ENCODE results near the gene ALG5. TPM values are rescaled to one million over a fixed set of nuclear protein-coding genes. Genes with fewer than 3 reads are reported as not detected.

Gene ALG5, protein sequence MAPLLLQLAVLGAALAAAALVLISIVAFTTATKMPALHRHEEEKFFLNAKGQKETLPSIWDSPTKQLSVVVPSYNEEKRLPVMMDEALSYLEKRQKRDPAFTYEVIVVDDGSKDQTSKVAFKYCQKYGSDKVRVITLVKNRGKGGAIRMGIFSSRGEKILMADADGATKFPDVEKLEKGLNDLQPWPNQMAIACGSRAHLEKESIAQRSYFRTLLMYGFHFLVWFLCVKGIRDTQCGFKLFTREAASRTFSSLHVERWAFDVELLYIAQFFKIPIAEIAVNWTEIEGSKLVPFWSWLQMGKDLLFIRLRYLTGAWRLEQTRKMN
- 10 to 100 TPM; 36.3 to 36.6 TPM for total RNA-seq

DNA sequence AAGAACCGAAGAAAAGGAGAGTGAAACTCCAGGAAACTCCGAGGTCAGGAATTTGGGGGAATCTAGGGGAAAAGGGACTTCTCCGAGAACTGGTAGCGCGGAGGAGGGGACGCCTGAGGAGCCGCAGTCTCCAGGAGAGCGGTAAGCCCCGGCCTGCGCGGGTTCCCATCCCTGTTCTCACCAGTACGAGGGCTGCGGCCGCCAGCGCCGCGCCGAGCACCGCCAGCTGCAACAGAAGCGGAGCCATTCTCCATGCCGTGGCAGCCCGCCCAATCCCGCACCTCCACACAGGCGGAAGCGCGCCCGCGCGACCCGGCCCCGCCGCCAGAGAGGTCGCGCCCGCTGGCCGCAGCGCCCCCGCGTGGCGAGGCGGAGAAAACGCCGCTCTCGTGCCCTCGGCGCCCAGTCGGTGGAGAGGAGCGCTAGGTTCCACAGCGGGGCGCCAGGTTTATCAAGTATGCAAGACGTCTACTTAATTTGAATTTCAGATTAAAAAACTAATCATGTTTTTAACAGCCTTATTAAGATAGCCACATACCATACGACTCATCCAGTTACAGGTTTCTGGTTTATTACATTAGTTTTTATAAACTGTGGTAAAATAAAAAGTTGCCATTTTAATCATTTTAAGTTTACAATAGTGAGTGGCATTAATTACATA is at the start of gene ALG5:
Gene ALG5, minus strand, starts transcription at position 287 of the 661 bp plus-strand sequence. Its CDS starts 40 bp downstream, at position 247.
- no peaks in the 10 kb centered on the region for H3K27me3 Mint-ChIP-seq
- POLR2A ChIA-PET, result interaction anchor here (0.6 to 4.9 kb wide), 18 partner anchors 9 to 1350 kb away, joined by 3 to 49 read pairs (median 8); partner anchors contain the start of genes RFXAP, SPART, SUPT20H and UFM1
- peaks cover 39% of the 10 kb centered on the region for H3K4me1 Mint-ChIP-seq
- CTCF ChIA-PET, result interaction anchor here (1.2 to 2.0 kb wide), 3 partner anchors 9 to 16 kb away, joined by 4 to 9 read pairs (median 7); no protein-coding TSS in a partner anchor
- peak; percentile 94 for DNase-seq
- H3K9me3 Mint-ChIP-seq, result no peaks in the 10 kb centered on the region
- peaks cover 37% of the 10 kb centered on the region for H3K36me3 Mint-ChIP-seq (ENCODE audit: low read depth)
- peak within 1 kb of the TSS; percentile 98 for H3K4me3 Mint-ChIP-seq
- peak within 1 kb of the TSS; percentile 100 for H3K27ac Mint-ChIP-seq

DNA sequence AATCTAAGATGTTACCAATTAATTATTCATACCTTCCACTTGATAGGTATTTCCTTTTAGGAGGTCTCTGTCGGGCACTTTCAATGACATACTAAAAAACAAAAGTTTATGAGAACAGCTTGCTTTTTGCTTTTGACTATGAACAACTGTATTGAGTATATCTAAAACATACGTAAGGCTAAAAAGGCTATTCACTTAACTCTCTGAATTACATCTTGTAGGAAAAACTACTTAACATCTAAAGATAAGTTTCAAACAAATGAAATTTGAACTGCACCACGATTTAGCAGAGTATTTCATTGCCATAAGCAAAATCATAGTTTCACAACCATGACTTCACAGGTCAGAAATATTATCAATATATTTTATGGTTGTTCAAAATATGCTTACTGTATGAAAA is 48.7 kb upstream of the ALG5 start:
- Mint-ChIP-seq H3K36me3 (ENCODE audit: low read depth) (peaks cover 39% of the 10 kb centered on the region), H3K4me3 (no peak overlapping the region), H3K27me3 (no peaks in the 10 kb centered on the region), H3K9me3 (no peaks in the 10 kb centered on the region), H3K4me1 (peaks cover 12% of the 10 kb centered on the region), H3K27ac (no peak overlapping the region)
- DNase-seq, result no peak
- POLR2A ChIA-PET, result interaction anchor here (1.2 to 1.7 kb wide), 2 partner anchors 11 to 48 kb away, joined by 3 to 7 read pairs; partner anchors contain the start of genes ALG5 and SUPT20H
- CTCF ChIA-PET, result interaction anchor here (1.4 kb wide), 1 partner anchor 47 kb away, joined by 4 read pairs; the partner anchor contains the start of gene EXOSC8

DNA sequence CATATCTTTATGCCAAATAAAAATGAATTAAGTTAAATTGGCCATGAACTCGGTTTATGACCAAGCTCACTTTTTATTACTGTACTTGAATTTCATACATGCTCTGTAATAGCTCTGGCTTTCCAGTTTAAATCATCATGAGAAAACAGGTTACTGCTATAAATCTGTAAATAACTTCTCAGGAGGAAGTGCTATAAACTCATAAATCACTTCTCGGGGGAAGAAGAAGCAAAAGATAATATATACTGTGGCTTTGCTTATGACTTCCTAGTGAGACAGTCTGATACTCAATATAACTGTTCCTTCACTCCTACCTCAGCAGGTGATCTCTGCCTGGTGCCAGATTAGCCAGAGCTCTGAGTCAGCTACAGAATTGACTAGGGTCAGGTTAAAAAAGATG is 47.9 kb upstream of the ALG5 start:
- no peak for DNase-seq
- peaks cover 7% of the 10 kb centered on the region for H3K4me1 Mint-ChIP-seq
- POLR2A ChIA-PET, result interaction anchor here (1.1 to 1.7 kb wide), 2 partner anchors 13 to 47 kb away, joined by 3 to 7 read pairs; partner anchors contain the start of genes ALG5 and SUPT20H
- H3K36me3 Mint-ChIP-seq (ENCODE audit: low read depth), result peaks cover 39% of the 10 kb centered on the region
- CTCF ChIA-PET, result interaction anchor here (1.3 to 1.4 kb wide), 2 partner anchors 10 to 47 kb away, joined by 4 to 5 read pairs; partner anchors contain the start of gene EXOSC8
- H3K4me3 Mint-ChIP-seq, result no peak overlapping the region
- H3K27me3 Mint-ChIP-seq, result no peaks in the 10 kb centered on the region
- no peak overlapping the region for H3K27ac Mint-ChIP-seq
- no peaks in the 10 kb centered on the region for H3K9me3 Mint-ChIP-seq

DNA sequence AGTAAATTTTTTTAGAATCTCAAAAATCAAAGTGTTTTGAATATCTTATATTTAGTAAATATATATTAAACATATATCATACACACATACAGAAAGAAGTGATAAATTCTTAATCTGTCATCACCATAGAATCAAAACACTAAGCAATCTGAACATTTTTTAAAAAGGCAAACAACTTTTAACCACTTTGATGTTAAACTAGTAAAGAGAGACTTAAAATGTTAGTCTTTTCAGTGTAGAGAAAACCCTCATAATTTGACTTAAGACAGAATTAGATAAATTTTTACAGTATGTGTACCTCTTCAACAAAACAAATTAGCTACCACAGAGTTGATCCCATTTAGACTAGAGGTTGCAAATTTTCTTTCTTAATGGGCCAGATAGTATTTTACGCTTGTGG is 46.9 kb upstream of the ALG5 start:
- no peak for DNase-seq
- CTCF ChIA-PET, result interaction anchor here (1.3 kb wide), 1 partner anchor 11 kb away, joined by 5 read pairs; no protein-coding TSS in a partner anchor
- Mint-ChIP-seq H3K27ac (no peak overlapping the region), H3K27me3 (no peaks in the 10 kb centered on the region), H3K4me1 (peaks cover 2% of the 10 kb centered on the region), H3K4me3 (no peak overlapping the region), H3K9me3 (no peaks in the 10 kb centered on the region), H3K36me3 (ENCODE audit: low read depth) (peaks cover 40% of the 10 kb centered on the region)
- POLR2A ChIA-PET, result interaction anchor here (1.1 kb wide), 2 partner anchors 13 kb away, joined by 3 to 4 read pairs; no protein-coding TSS in a partner anchor

DNA sequence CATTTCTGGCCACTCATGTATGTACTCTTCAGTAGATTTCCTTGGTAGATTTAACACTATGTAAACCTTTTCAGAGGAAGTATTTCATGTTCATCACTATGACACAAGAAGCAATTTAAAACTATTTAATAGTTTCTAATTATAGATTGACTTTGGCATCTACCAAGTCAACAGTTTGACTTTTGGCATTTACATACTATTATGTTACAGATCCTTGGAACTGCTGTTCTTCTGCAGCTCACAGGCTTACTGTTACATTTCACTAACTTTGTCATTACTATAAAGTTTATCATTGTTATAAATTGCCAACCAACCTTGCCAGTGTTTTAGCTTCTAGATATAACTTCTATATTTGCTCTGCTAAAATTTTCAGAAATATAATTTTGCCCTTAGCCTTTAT is 41.6 kb upstream of the ALG5 start:
- ChIA-PET CTCF (no interaction called here), POLR2A (interaction anchor here (1.2 kb wide), 1 partner anchor 40 kb away, joined by 3 read pairs; the partner anchor contains the start of gene EXOSC8)
- no peaks in the 10 kb centered on the region for H3K4me1 Mint-ChIP-seq
- no peak for DNase-seq
- H3K4me3 Mint-ChIP-seq, result no peak overlapping the region
- no peak overlapping the region for H3K27ac Mint-ChIP-seq
- H3K9me3 Mint-ChIP-seq, result no peaks in the 10 kb centered on the region
- peaks cover 48% of the 10 kb centered on the region for H3K36me3 Mint-ChIP-seq (ENCODE audit: low read depth)
- H3K27me3 Mint-ChIP-seq, result no peaks in the 10 kb centered on the region

DNA sequence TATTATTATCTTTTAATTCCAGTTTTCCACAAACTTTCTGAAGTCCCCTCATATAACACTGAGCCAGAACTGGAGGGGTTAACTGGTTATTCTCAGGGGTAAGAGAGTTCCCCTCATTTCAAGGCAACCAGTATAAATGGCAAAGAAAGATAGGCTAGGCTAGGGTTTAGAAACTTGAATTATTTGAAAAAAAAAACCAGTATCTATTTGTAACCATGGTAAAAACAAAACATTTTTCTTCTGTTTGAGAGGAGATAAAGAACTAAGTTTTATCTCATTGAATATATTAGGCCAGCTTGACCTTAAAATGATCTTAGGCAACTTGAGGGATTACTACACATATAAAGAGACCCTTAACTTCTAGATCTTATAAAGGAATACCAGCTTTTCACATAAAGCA is 40.8 kb upstream of the ALG5 start:
- H3K36me3 Mint-ChIP-seq (ENCODE audit: low read depth), result peaks cover 53% of the 10 kb centered on the region
- ChIA-PET CTCF (no interaction called here), POLR2A (interaction anchor here (2.1 kb wide), 1 partner anchor 39 kb away, joined by 8 read pairs; the partner anchor contains the start of gene EXOSC8)
- DNase-seq, result no peak
- H3K27ac Mint-ChIP-seq, result no peak overlapping the region
- H3K4me1 Mint-ChIP-seq, result no peaks in the 10 kb centered on the region
- no peaks in the 10 kb centered on the region for H3K27me3 Mint-ChIP-seq
- no peaks in the 10 kb centered on the region for H3K9me3 Mint-ChIP-seq
- no peak overlapping the region for H3K4me3 Mint-ChIP-seq

DNA sequence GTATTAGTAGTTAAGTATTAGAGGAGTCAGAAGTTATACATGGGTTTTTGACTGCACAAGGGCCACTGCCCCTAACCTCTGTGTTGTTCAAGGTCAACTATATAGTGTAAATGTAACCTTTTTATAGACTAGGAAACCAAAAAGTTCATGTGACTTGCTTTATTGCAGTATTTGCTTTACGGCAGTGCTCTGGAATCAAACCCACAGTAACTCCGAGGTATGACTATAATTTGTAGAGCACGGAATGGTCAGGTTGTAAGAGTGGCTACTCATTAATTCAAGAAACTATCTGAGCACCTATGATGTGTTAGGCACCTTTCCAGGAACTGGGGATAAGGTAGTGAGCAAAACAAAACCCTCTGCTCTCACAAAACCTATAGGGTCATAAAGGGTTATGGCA is 38.1 kb upstream of the ALG5 start:
- ChIA-PET POLR2A (no interaction called here), CTCF (interaction anchor here (1.7 kb wide), 1 partner anchor 37 kb away, joined by 4 read pairs; the partner anchor contains the start of gene EXOSC8)
- Mint-ChIP-seq H3K27me3 (no peaks in the 10 kb centered on the region), H3K4me1 (no peaks in the 10 kb centered on the region), H3K36me3 (ENCODE audit: low read depth) (peaks cover 57% of the 10 kb centered on the region), H3K27ac (no peak overlapping the region), H3K4me3 (no peak overlapping the region), H3K9me3 (no peaks in the 10 kb centered on the region)
- DNase-seq, result no peak

DNA sequence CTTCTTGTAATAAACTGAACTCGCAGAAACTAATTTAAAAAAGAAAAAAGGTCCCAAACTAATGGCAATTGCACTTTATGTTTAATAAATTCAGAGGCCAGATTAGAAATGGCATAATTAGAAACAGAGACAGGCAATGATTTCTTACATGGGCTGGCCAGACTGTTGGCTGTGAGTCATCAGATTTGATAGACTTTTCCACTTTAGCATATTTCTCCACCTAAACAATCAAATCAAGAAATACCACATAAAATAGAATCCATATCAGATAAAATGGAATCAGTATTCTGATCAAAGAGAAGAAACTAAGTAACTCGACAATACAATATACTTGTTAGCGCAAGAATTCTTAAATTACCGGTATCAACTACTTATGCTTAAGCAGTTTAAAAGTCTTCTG is 30.5 kb upstream of the ALG5 start:
- Mint-ChIP-seq H3K27ac (no peak overlapping the region), H3K4me3 (no peak overlapping the region)
- POLR2A ChIA-PET, result interaction anchor here (1.2 kb wide), 1 partner anchor 29 kb away, joined by 3 read pairs; the partner anchor contains the start of gene EXOSC8

DNA sequence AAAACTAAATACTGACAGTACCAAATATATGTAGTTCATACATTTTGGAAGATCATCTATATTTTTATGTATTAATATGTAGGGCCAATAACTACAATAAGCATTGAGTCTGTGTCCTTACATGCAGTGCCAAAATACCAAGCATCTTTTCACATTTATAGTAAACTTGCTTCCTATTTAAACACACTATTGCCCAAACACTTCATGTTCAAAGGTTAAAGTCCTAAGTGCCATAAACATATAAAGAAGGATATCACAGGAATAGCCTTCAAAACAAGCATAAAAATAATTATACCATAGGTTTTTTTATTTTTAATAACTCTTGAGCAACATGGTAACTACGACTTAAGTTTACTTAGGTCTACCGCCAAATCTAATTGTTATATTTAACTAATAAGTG is 28.5 kb upstream of the ALG5 start:
- ChIA-PET POLR2A (interaction anchor here (2.4 kb wide), 1 partner anchor 28 kb away, joined by 10 read pairs; the partner anchor contains the start of gene ALG5), CTCF (no interaction called here)
- H3K4me1 Mint-ChIP-seq, result peaks cover 4% of the 10 kb centered on the region
- H3K4me3 Mint-ChIP-seq, result no peak overlapping the region
- H3K36me3 Mint-ChIP-seq (ENCODE audit: low read depth), result peaks cover 50% of the 10 kb centered on the region
- no peaks in the 10 kb centered on the region for H3K9me3 Mint-ChIP-seq
- DNase-seq, result no peak
- H3K27ac Mint-ChIP-seq, result no peak overlapping the region
- H3K27me3 Mint-ChIP-seq, result no peaks in the 10 kb centered on the region

More for the DNA sequence above, 30.5 kb upstream of the ALG5 start:
- Mint-ChIP-seq H3K4me1 (peaks cover 4% of the 10 kb centered on the region), H3K36me3 (ENCODE audit: low read depth) (peaks cover 47% of the 10 kb centered on the region), H3K27me3 (no peaks in the 10 kb centered on the region), H3K9me3 (no peaks in the 10 kb centered on the region)
- DNase-seq, result no peak
- CTCF ChIA-PET, result no interaction called here

DNA sequence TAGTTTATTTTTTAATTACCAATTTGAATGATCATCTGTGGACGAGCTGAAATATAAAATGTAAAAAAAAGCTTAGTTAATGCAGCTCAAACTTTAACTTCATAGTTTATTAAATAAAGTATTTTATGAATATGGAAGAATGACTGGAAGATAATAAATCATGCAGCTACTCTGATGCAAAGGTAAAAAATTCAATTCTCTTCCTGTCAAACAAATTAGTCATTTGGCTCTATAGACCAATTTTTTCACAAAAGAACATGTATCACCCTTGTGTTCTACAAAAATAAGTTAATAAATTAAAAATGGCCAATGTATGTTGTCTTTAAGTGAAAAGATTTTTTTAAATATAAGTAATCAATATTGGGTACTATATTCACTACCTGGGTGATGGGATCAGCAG is 27.6 kb upstream of the ALG5 start:
- no peak overlapping the region for H3K27ac Mint-ChIP-seq
- peaks cover under 1% of the 10 kb centered on the region for H3K4me1 Mint-ChIP-seq
- ChIA-PET CTCF (no interaction called here), POLR2A (interaction anchor here (2.4 kb wide), 1 partner anchor 27 kb away, joined by 10 read pairs; the partner anchor contains the start of gene ALG5)
- no peaks in the 10 kb centered on the region for H3K9me3 Mint-ChIP-seq
- H3K4me3 Mint-ChIP-seq, result no peak overlapping the region
- peaks cover 50% of the 10 kb centered on the region for H3K36me3 Mint-ChIP-seq (ENCODE audit: low read depth)
- H3K27me3 Mint-ChIP-seq, result no peaks in the 10 kb centered on the region
- DNase-seq, result no peak

DNA sequence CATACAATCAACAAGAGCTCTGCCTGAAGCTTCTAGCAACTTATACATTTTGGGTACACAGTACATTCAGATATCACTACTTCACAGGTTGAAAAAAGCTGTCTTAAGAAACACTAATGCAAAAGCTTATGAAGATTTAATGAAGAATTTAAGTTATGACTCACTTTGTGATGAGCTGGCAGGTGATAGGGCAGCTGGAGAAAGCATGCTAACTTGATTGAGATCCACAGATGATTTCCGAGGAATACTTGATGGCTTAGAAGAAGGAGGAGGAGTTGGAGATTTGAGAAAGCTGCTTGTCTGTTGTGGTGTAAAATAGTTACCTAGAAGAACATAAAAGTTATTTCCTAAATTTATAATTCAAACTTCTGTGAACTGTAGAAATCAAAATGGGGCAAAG is 24.7 kb upstream of the ALG5 start:
- H3K27ac Mint-ChIP-seq, result no peak overlapping the region

DNA sequence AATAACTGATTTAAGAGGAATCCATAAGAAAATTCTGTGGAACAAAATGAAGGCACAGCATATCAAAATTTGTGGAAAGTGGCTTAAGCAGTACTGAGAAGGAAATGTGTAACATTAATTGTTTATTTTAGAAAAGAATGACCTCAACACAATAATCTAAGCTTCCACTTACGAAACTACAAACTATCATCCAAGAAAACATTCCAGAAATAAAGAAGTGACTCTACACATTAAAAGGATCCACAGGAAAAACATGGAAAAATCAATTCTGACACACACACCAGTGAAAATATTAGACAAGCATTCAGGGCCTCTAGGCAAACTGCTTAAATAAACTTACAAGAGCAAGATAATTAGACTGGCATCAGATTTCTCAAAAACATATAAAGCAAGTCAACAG is 15.5 kb upstream of the ALG5 start:
- no peak overlapping the region for H3K4me3 Mint-ChIP-seq
- no peaks in the 10 kb centered on the region for H3K27me3 Mint-ChIP-seq

More for the DNA sequence above, 24.7 kb upstream of the ALG5 start:
- no peak overlapping the region for H3K4me3 Mint-ChIP-seq
- ChIA-PET CTCF (interaction anchor here (1.1 kb wide), 1 partner anchor 43 kb away, joined by 3 read pairs; no protein-coding TSS in a partner anchor), POLR2A (interaction anchor here (0.7 to 1.3 kb wide), 2 partner anchors 23 to 35 kb away, joined by 3 to 4 read pairs; partner anchors contain the start of gene EXOSC8)
- H3K4me1 Mint-ChIP-seq, result no peaks in the 10 kb centered on the region
- no peaks in the 10 kb centered on the region for H3K9me3 Mint-ChIP-seq
- peaks cover 44% of the 10 kb centered on the region for H3K36me3 Mint-ChIP-seq (ENCODE audit: low read depth)
- no peaks in the 10 kb centered on the region for H3K27me3 Mint-ChIP-seq
- no peak for DNase-seq

More for the DNA sequence above, 15.5 kb upstream of the ALG5 start:
- peaks cover 73% of the 10 kb centered on the region for H3K36me3 Mint-ChIP-seq (ENCODE audit: low read depth)
- H3K9me3 Mint-ChIP-seq, result no peaks in the 10 kb centered on the region
- DNase-seq, result no peak
- H3K27ac Mint-ChIP-seq, result no peak overlapping the region
- no peaks in the 10 kb centered on the region for H3K4me1 Mint-ChIP-seq
- CTCF ChIA-PET, result no interaction called here
- POLR2A ChIA-PET, result no interaction called here
